ENCODE measurements around the gene IGFL4. TPM values are rescaled to one million over a fixed set of nuclear protein-coding genes. Genes with fewer than 3 reads are reported as not detected.

Gene IGFL4
- total and polyA plus RNA-seq, 2 of the 13 experiments (the other 11 are each of a cell fraction or from before 2014, with no cell fraction given) = 1.2 to 1.4 TPM

- TF ChIP-seq SNAPC4 (CRISPR knock-in tag; IDR thresholded peaks at IDR 0.05) = no peak
- TF ChIP-seq STAG1 (CRISPR knock-in tag; IDR thresholded peaks at IDR 0.05) = peak; percentile 42; the same call in 1 of the 2 replicates
- TF ChIP-seq ZNF646 (CRISPR knock-in tag; IDR thresholded peaks at IDR 0.05) = peak; percentile 57; the same call in 1 of the 2 replicates
- TF ChIP-seq PRPF4 (IDR thresholded peaks at IDR 0.05; ENCODE audit: low read depth, low read length, poor library complexity, severe bottlenecking) = no peak
- 0 out of 2 replicates have a peak, but pooled peaks have one; percentile 58 for TF ChIP-seq ZBTB4 (CRISPR knock-in tag; IDR thresholded peaks at IDR 0.05; ENCODE audit: borderline replicate concordance)
- TF ChIP-seq AGO1 (IDR thresholded peaks at IDR 0.05; ENCODE audit: low read depth, low read length, poor library complexity, severe bottlenecking) = no peak
- no peak for TF ChIP-seq ZBTB1 (CRISPR knock-in tag; IDR thresholded peaks at IDR 0.05; ENCODE audit: borderline replicate concordance)
- TF ChIP-seq ZNF777 (CRISPR knock-in tag; IDR thresholded peaks at IDR 0.05) = no peak
- TF ChIP-seq SMARCE1 (IDR thresholded peaks at IDR 0.05; ENCODE audit: borderline replicate concordance) = no peak
- no peak for TF ChIP-seq E2F5 (CRISPR knock-in tag; conservative IDR thresholded peaks at IDR 0.05)
- TF ChIP-seq ZNF556 (CRISPR knock-in tag; IDR thresholded peaks at IDR 0.05; ENCODE audit: borderline replicate concordance) = no peak
Observed at GRCh38 chr19:46009530-46010510, 31.0 kb downstream of the IGFL4 start (continued).
